ENCODE data around the gene CAMTA1. TPM values are rescaled to one million over a fixed set of nuclear protein-coding genes. Genes with fewer than 3 reads are reported as not detected.

CAMTA1 gene
- total and polyA plus RNA-seq, 9 of the 15 experiments (the other 6 are each of a cell fraction or from before 2014, with no cell fraction given): 43.9 to 161 (median 65.9) TPM

- TF ChIP-seq, protein P1, sequence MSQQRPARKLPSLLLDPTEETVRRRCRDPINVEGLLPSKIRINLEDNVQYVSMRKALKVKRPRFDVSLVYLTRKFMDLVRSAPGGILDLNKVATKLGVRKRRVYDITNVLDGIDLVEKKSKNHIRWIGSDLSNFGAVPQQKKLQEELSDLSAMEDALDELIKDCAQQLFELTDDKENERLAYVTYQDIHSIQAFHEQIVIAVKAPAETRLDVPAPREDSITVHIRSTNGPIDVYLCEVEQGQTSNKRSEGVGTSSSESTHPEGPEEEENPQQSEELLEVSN (IDR thresholded peaks at IDR 0.05; ENCODE audit: borderline replicate concordance in 1 of 2, extremely low read depth in 1 of 2, insufficient read depth in 1 of 2, insufficient read length in 1 of 2, low read depth in 1 of 2, low read length in 1 of 2, poor library complexity in 1 of 2, severe bottlenecking in 1 of 2): no peak
- TF ChIP-seq ZSCAN32 (CRISPR knock-in tag; IDR thresholded peaks at IDR 0.05) (no peak), RBM15 (IDR thresholded peaks at IDR 0.05; ENCODE audit: insufficient read depth, low read length) (no peak), EP300 (IDR thresholded peaks at IDR 0.05; ENCODE audit: low read length) (no peak), CBFA2T2 (conservative IDR thresholded peaks at IDR 0.05) (no peak), RBM14 (IDR thresholded peaks at IDR 0.05; ENCODE audit: borderline replicate concordance, insufficient read depth, low read depth, low read length) (no peak), ZNF717 (CRISPR knock-in tag; IDR thresholded peaks at IDR 0.05) (no peak), ILF3 (IDR thresholded peaks at IDR 0.05; ENCODE audit: borderline replicate concordance) (no peak), PTRF (tag; IDR thresholded peaks at IDR 0.05) (no peak), HEY1 (CRISPR knock-in tag; IDR thresholded peaks at IDR 0.05; ENCODE audit: borderline replicate concordance) (no peak), PTTG1 (tag; IDR thresholded peaks at IDR 0.05; ENCODE audit: low read depth) (no peak), NR4A1 (CRISPR knock-in tag; IDR thresholded peaks at IDR 0.05) (no peak), NR4A1 (tag; IDR thresholded peaks at IDR 0.05) (no peak), CTBP1 (IDR thresholded peaks at IDR 0.05; ENCODE audit: borderline replicate concordance) (no peak), CBFA2T3 (IDR thresholded peaks at IDR 0.05) (no peak), KDM5B (IDR thresholded peaks at IDR 0.05; ENCODE audit: insufficient replicate concordance, low read depth, low read length) (no peak)
- TF ChIP-seq, protein P2, sequence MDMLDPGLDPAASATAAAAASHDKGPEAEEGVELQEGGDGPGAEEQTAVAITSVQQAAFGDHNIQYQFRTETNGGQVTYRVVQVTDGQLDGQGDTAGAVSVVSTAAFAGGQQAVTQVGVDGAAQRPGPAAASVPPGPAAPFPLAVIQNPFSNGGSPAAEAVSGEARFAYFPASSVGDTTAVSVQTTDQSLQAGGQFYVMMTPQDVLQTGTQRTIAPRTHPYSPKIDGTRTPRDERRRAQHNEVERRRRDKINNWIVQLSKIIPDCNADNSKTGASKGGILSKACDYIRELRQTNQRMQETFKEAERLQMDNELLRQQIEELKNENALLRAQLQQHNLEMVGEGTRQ (CRISPR knock-in tag; IDR thresholded peaks at IDR 0.05): no peak
These were observed 438.9 kb downstream of the CAMTA1 start (continued) for GRCh38 chr1:7224081-7224534.
